ENCODE measurements around the gene APCDD1. TPM values are rescaled to one million over a fixed set of nuclear protein-coding genes. Genes with fewer than 3 reads are reported as not detected.

APCDD1 gene
- total RNA-seq, 1 experiment from 2014 or later = 355 TPM

- DNase-seq (ENCODE audit: low spot score) = no peak
- CTCF ChIA-PET = no interaction called here
- no TSS peak for BruUV-seq (replicated peaks)
- no peak overlapping the region for H3K27ac ChIP-seq (ENCODE audit: low read depth, low read length, poor library complexity, severe bottlenecking)
- POLR2A ChIA-PET (ENCODE audit: low non-redundant PET) = interaction anchor here (0.6 kb wide), 1 partner anchor 58 kb away, joined by 4 read pairs; no protein-coding TSS in a partner anchor
- H3K4me1 ChIP-seq (ENCODE audit: insufficient read depth, low read length, poor library complexity, severe bottlenecking) = peaks cover 10% of the 10 kb centered on the region
- H3K4me3 ChIP-seq (ENCODE audit: low read depth, low read length, poor library complexity, severe bottlenecking) = no peak overlapping the region
- H3K9me3 ChIP-seq (ENCODE audit: low read depth, low read length, poor library complexity, severe bottlenecking) = no peaks in the 10 kb centered on the region
- peaks cover 4% of the 10 kb centered on the region for H3K27me3 ChIP-seq (replicated peaks; ENCODE audit: insufficient read depth, low read depth, low read length, poor library complexity)
- intact Hi-C loops (cut with micrococcal nuclease; ENCODE audit: unreplicated experiment) = no loop called here
- H3K36me3 ChIP-seq (ENCODE audit: insufficient read depth, low read length, poor library complexity, severe bottlenecking) = no peaks in the 10 kb centered on the region
- TF ChIP-seq EZH2 (IDR thresholded peaks at IDR 0.05; ENCODE audit: borderline replicate concordance, low read depth, low read length, poor library complexity, severe bottlenecking) (no peak), CTCF (conservative IDR thresholded peaks at IDR 0.05; ENCODE audit: low read depth, low read length) (no peak)
Measured at GRCh38 chr18:10410472-10411308, 43.7 kb upstream of the APCDD1 start.

- DNase-seq (ENCODE audit: low spot score) = no peak
- no peak for TF ChIP-seq CTCF (conservative IDR thresholded peaks at IDR 0.05; ENCODE audit: low read depth, low read length)
- TF ChIP-seq EZH2 (IDR thresholded peaks at IDR 0.05; ENCODE audit: borderline replicate concordance, low read depth, low read length, poor library complexity, severe bottlenecking) = no peak
- H3K27me3 ChIP-seq (replicated peaks; ENCODE audit: insufficient read depth, low read depth, low read length, poor library complexity) = peaks cover 4% of the 10 kb centered on the region
- H3K27ac ChIP-seq (ENCODE audit: low read depth, low read length, poor library complexity, severe bottlenecking) = no peak overlapping the region
- ChIA-PET CTCF (no interaction called here), POLR2A (ENCODE audit: low non-redundant PET) (no interaction called here)
- H3K4me3 ChIP-seq (ENCODE audit: low read depth, low read length, poor library complexity, severe bottlenecking) = no peak overlapping the region
- intact Hi-C loops (cut with micrococcal nuclease; ENCODE audit: unreplicated experiment) = no loop called here
- no TSS peak for BruUV-seq (replicated peaks)
- no peaks in the 10 kb centered on the region for H3K36me3 ChIP-seq (ENCODE audit: insufficient read depth, low read length, poor library complexity, severe bottlenecking)
- H3K4me1 ChIP-seq (ENCODE audit: insufficient read depth, low read length, poor library complexity, severe bottlenecking) = no peaks in the 10 kb centered on the region
- H3K9me3 ChIP-seq (ENCODE audit: low read depth, low read length, poor library complexity, severe bottlenecking) = no peaks in the 10 kb centered on the region
Measured at GRCh38 chr18:10412933-10413332, 41.5 kb upstream of the APCDD1 start.

GRCh38 chr18:10413722-10414121 lies 40.7 kb upstream of the APCDD1 start:
- no TSS peak for BruUV-seq (replicated peaks)
- CTCF ChIA-PET = no interaction called here
- H3K27ac ChIP-seq (ENCODE audit: low read depth, low read length, poor library complexity, severe bottlenecking) = no peak overlapping the region

More at GRCh38 chr18:10413722-10414121, 40.7 kb upstream of the APCDD1 start:
- Histone ChIP-seq H3K27me3 (replicated peaks; ENCODE audit: insufficient read depth, low read depth, low read length, poor library complexity) (peaks cover 2% of the 10 kb centered on the region), H3K4me1 (ENCODE audit: insufficient read depth, low read length, poor library complexity, severe bottlenecking) (no peaks in the 10 kb centered on the region), H3K9me3 (ENCODE audit: low read depth, low read length, poor library complexity, severe bottlenecking) (no peaks in the 10 kb centered on the region), H3K4me3 (ENCODE audit: low read depth, low read length, poor library complexity, severe bottlenecking) (no peak overlapping the region), H3K36me3 (ENCODE audit: insufficient read depth, low read length, poor library complexity, severe bottlenecking) (no peaks in the 10 kb centered on the region)
- DNase-seq (ENCODE audit: low spot score) = no peak
- POLR2A ChIA-PET (ENCODE audit: low non-redundant PET) = no interaction called here
- intact Hi-C loops (cut with micrococcal nuclease; ENCODE audit: unreplicated experiment) = no loop called here
- no peak for TF ChIP-seq EZH2 (IDR thresholded peaks at IDR 0.05; ENCODE audit: borderline replicate concordance, low read depth, low read length, poor library complexity, severe bottlenecking)
- TF ChIP-seq CTCF (conservative IDR thresholded peaks at IDR 0.05; ENCODE audit: low read depth, low read length) = no peak
